NK-92 (cell line): ENCODE data around the gene PTPN13.
"Not testable (repeated sequence)": the region's sequence is repeated elsewhere in the genome, so short reads cannot be mapped to it uniquely, and the experiment has no call there.

ENCODE experiments used
- DNase-seq: peaks from one replicate; lab custom pipeline; 2025; ENCODE audit not compliant: unreplicated experiment; lab: John Stamatoyannopoulos, UW

The PTPN13 gene

DNA sequence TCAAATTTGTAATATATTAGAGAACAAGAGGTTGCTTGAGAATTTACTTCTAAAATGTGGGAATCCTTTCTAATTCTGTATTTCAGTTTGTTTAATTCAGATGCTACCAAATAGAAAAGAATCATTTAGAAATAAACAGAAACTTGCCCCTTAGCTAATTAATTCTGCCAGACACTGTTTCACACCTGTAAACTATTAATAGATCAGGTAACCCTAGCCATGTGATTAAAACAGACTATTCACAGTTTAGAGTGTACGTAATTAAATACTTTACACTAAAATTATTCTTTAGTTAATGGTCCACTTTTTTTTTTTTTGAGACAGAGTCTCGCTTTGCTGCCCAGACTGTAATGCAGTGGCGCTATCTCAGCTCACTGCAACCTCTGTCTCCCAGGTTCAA, 124.0 kb downstream of the PTPN13 start:
- no peak for DNase-seq

DNA sequence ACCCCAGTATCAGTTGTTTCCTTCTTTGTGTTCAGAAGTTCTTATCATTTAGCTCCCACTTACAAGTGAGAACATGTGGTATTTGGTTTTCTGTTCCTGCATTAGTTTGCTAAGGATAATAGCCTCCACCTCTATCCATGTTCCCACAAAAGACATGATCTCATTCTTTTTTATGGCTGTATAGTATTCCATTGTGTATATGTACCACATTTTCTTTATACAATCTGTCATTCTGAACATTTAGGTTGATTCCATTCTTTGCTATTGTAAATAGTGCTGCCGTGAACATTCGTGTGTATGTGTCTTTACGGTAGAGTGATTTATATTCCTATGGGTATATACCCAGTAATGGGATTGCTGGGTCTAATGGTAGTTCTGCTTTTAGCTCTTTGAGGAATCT, 125.0 kb downstream of the PTPN13 start:
- DNase-seq = not testable (repeated sequence)

DNA sequence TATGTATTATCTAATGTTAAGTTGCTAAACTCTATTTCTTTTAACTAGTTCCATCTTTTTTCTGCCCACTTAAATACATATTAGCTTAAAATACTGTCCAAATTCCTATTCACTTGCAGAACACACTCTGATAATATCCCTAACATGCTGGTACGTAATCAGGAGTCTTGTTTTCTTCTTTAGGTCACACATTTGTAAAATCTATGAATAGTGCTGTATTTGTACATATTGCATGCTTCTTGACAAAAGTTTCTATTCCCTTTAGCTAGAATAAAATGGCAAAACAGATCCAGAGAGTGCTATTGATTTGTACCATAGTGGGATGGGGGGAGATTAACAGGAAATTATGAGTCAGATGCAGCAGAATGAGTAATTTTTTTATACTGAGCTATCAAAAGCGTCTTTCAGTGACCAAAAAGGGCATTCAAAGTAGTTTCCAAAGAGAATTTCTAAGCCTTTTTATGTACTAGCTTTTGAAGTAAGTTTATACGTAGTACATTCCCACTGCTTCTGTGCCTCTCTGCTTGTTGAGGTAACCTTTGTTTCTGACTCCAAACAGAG, 126.5 kb downstream of the PTPN13 start:
- no peak for DNase-seq

DNA sequence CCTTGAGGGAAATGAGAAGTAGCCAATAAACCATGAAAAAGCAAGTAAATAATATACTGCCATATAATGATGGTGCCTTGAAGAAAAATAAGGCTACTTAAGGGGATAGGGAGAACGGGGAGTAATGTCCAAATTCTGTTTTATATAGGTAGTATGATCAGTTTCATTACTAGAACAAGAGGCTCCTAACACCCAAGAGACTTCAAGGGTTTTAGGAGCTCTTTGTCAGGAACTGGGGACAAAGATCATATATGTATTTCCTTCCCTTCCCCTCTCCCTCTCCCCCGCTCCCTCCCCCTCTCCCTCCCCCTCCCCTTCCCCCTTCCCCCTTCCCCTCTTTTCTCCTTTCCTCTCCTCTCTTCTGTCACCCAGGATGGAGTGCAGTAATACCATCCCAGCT, 127.3 kb downstream of the PTPN13 start:
- DNase-seq = no peak

DNA sequence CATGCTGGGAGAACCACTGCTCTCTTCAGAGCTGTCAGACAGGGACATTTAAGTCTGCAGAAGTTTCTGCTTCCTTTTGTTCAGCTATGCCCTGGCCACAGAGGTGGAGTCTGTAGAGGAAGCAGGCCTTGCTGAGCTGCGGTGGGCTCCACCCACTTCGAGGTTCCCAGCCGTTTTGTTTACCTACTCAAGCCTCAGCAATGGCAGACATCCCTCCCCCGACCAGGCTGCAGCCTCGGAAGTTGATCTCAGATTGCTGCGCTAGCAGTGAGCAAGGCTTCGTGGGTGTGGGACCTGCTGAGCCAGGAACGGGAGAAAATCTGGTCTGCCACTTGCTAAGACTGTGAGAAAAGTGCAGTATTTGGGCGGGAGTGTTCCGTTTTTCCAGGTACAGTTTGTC, 136.2 kb downstream of the PTPN13 start:
- DNase-seq = no peak

DNA sequence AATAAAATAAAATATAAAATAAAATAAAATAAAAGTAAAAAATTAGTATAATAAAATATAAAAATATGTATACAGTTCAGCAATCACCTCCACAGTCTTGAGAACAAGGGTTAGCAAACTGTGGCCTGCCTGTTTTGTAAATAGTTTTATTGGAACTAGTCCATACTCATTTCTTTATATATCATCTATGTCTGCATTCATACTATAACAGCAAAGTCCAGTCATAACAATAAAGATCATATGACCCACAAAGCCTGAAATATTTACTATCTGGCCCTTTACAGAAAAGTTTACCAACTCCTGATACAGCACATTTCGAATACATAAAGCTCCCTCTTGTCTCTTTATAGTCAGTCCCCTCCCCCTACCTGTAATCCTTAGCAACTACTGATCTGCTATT, 143.1 kb downstream of the PTPN13 start:
- DNase-seq = no peak

DNA sequence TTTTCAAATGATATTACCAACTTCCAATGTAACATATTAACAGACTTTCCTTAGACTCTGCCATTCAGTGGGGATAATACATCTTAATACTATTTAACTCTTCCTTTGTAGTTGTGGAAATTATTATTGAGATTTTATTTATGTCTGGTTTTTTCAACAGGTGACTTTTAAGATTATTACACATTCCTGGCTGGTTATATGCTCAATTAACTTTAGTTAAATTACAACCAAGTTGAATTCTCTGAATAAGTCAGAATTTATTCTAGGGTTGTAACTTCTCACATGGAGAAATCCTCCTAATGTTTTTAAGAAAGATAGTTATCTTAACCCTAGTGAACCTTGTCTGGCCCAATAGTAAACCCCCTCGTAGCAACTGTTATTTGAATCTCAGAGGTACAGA, 147.7 kb downstream of the PTPN13 start:
- no peak for DNase-seq

DNA sequence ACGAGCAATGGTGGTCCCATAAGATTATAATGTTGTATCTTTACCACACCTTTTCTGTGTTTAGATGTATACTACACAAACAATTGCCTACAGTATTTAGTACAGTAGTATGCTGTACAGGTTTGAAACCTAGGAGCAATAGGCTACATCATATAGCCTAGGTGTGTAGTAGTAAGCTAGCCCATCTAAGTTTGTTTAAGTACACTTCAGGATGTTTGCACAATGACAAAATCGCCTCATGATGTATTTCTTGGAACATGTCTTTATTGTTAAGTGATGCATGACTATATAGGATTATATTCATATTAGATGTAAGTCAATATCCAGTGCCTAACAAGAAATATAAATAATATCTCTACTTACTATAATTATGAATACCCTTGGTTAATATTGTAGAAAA, 150.5 kb downstream of the PTPN13 start:
- no peak for DNase-seq

DNA sequence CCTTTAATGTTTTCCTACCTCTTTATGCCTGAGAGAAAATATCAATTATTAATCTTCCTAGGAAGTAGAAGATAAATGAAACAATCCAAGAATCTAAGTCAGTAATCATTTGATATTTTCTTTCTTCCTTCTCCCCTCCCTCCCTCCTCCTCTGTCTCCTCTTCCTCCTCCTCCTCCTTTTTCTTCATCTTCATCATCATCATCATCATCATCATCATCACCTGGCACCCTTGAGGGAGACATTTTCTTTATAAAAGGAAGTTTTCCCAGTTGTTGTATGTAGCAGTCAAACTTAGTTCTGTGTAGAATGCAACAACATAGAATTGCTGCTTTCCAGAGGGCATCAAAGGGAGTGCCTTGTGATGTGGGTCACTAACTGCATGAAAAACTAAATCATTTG, 155.0 kb downstream of the PTPN13 start:
- no peak for DNase-seq

DNA sequence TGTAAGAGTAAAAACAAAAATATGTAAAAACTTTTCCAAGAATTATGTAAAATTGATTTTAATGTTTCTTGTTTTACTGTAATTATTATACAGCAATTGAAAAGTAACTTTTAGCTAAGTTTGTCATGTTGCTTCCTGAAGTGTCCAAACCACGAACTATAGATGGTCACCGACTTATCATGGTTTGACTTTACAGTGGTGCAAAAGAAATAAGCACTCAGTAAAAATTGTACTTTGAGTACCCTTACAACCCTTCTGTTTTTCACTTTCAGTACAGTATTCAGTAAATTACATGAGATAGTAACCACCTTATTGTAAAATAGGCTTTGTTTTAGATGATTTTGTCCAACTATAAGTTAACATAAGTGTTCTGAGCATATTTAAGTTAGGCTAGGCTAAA, 161.3 kb downstream of the PTPN13 start:
- DNase-seq = no peak

DNA sequence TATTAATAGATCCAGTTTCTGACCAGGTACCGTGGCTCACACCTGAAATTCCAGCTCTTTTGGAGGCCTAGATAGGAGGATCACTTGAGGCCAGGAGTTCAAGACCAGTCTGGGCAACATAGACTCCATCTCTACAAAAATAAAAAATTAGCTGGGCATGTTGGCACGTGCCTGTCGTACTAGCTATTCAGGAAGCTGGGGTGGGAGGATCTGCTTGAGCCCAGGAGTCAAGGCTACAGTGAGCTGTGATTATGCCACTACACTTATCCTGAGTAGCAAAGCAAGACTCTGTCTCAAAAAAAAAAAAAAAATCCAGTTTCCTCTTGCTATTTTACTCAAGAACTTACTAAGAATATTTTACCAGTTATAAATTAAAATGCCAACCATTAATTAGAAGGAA, 163.4 kb downstream of the PTPN13 start:
- no peak for DNase-seq

DNA sequence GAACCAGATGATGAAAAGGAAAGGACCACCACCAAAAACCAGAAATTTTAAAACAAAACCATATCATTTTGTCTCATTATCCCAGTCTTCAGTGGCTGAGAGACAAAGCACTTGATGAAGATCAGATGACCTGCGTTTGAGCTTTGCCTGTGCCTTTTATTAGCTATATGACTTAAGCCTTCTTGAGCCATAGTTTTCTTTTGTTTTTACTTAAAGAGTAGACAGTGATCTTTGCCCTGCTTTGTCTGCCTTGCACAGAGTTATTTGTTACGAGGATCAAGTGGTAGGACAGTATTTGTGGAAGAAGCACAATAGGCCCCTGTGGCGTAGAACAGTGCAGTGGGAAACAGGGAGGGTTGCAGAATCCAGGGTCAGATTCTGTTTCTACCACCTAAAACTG, 165.2 kb downstream of the PTPN13 start:
- no peak for DNase-seq

DNA sequence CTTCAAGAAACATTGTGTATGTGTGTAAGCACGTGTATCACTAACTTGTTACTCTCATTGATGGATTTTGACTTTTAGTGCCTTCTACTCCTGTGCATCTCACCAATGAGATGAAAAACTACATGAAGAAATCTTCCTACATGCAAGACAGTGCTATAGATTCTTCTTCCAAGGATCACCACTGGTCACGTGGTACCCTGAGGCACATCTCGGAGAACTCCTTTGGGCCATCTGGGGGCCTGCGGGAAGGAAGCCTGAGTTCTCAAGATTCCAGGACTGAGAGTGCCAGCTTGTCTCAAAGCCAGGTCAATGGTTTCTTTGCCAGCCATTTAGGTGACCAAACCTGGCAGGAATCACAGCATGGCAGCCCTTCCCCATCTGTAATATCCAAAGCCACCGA, 168.5 kb downstream of the PTPN13 start:
- DNase-seq = no peak

DNA sequence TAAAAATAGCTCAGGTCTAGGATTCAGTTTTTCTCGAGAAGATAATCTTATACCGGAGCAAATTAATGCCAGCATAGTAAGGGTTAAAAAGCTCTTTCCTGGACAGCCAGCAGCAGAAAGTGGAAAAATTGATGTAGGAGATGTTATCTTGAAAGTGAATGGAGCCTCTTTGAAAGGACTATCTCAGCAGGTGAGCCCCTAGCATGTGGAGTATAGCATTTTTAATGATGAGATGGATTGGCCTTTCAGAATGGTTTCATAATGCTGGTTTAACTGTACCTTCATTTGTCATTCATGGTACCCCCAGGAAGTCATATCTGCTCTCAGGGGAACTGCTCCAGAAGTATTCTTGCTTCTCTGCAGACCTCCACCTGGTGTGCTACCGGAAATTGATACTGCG, 175.7 kb downstream of the PTPN13 start:
- no peak for DNase-seq

DNA sequence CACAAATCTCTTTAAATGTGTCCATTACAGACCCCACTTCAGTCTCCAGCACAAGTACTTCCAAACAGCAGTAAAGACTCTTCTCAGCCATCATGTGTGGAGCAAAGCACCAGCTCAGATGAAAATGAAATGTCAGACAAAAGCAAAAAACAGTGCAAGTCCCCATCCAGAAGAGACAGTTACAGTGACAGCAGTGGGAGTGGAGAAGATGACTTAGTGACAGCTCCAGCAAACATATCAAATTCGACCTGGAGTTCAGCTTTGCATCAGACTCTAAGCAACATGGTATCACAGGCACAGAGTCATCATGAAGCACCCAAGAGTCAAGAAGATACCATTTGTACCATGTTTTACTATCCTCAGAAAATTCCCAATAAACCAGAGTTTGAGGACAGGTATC, 177.0 kb downstream of the PTPN13 start:
- no peak for DNase-seq

DNA sequence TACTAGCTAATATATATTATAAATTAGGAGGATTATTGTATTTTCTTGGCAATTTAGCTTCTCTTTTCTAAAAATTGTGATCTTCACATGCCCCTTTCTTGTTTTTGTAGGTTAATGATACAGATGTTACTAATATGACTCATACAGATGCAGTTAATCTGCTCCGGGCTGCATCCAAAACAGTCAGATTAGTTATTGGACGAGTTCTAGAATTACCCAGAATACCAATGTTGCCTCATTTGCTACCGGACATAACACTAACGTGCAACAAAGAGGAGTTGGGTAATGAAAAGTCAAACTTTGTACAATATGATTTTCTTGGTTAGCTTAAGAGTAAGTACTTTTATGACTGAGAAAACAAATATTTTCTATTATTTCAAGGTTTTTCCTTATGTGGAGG, 180.9 kb downstream of the PTPN13 start:
- no peak for DNase-seq

DNA sequence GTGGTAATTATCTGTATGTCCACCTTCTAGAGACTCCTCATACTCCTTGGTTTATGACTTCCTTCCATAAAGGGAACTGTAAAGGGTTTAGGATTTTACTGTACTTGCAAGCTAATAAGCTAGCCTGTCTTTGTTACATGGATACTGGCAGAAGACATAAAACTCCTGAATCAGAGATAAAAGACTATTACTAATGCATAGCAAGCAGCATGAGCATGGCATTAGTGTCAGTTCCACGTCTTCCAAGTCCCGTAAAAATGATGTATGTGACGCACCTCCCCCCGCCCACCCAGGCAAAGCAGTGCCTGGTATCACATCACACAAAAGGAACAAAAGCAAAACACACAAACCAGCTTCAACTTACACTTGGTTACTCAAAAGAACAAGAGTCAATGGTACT, 184.1 kb downstream of the PTPN13 start:
- no peak for DNase-seq

DNA sequence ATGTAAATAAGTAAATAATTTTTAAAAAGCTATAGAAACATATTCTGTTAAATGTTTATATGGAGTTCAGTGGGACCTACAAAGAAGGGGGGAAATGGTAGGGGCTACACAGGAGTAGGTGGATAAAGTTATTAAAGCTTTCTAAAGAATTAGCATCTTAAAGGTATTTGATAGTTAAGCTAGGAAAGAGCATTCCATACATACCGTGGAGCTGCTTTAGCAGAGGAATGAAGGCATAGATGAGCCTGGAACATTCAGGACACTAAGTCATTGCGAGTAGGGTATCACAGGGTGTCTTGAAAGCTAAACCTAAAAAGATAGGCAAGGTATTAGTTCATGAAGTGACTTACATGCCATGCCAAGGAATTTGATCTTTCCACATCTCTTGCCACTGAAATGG, 194.7 kb downstream of the PTPN13 start:
- no peak for DNase-seq

DNA sequence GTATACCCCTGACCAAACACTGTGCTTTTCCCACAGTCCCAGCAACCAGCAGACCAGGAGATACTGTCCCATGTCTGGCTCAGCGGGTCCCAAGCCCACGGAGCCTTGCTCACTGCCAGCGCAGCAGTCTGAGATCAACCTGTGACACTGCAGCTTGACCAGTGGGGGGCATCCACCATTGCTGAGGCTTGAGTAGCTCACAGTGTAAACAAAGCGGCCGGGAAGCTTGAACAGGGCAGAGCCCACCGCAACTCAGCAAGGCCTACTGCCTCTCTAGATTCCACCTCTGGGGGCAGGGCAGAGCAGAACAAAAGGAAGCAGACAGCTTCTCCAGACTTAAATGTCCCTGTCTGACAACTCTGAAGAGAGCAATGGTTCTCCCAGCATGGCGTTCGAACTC, 197.0 kb downstream of the PTPN13 start:
- no peak for DNase-seq

DNA sequence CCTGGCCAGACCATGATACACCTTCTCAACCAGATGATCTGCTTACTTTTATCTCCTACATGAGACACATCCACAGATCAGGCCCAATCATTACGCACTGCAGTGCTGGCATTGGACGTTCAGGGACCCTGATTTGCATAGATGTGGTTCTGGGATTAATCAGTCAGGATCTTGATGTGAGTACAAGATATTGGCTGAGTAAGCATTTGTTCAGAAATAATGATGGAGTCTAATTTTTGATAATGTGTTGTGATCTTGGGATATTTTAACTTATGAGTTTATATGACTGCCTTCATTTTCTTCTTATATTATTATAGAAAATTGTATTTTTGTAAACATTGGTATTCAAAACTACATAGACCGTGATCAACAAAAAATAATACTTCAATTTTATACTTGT, 215.7 kb downstream of the PTPN13 start:
- no peak for DNase-seq

DNA sequence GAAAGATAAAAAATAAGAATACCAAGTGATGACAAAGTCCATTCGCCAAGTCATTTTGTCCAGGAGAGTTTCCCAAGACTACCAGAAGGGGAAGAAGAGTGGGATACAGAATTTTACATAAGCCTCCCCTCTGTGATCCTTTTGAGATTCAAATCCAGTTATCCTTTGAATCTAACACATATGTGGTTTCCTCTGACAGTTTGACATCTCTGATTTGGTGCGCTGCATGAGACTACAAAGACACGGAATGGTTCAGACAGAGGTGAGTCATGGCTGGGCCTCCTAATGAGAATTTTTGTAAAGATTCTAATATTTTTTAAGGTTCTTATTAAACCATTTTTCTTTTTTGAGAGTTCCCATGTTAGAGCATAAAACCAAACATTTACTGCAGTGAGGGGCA, 216.7 kb downstream of the PTPN13 start:
- no peak for DNase-seq

DNA sequence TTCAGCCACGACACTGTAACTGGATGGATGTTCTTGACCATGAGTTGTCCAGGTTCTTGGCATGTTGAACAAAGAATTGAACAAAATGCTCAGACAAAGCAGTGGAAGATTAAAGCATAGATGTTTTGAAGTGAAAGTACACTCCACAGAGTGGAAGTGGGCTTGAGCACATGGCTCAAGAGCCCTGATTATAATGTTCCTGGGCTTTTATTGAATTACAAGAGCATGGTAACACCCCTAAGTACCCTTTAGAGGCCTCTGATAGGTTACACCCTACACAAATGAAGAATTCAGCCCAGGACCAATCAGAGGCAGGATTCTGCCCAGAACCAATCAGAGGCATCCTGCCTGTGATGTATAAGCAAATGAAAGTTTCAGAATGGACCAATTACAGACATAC, 221.5 kb downstream of the PTPN13 start:
- DNase-seq = no peak

DNA sequence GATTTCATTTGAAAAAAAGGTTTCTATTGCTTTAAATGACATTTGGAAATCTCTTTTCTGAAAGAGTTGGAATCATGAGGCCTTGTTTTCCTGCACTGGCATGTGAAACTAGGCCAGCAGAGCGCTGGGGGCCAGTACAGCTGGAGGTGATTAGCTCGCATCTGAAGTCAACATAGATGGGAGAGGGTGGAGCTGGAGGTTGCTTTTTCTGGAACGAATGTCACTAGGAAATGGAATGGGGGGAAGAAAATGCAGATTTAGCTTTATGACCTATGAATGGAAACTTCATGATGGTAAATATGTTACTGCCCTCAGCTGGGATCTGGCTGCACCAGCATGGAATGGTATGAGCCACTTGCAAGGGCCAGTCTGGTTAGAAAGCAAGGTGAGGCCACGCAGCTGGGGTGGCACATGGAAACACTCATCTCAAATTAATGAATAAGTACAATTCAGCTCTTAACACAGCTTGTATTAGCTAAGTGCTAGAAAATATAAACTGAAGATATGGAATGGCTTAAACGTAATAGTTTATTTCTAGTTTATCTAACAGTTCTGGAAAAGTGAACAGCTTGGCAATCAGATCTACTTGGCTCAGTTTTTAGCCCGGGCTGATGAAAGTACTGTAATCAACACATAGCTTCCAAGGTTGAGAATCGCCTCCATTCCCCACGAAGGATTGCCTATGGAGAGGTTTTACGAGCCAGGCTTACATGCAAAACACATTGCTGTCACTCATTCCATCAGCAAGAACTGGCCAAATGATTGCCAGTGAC, 222.6 kb downstream of the PTPN13 start:
- no peak for DNase-seq
